Body of pancreas (tissue), 4 donors: Measurements from ENCODE around the gene WNT9B.

Source experiments
- CTCF ChIP-seq, 7 experiments: fragments of 450-650 bp in 4 of 7; fragments of 200-600 bp in 3 of 7; sonication (generic) in 3 of 7; IDR thresholded peaks; one replicate each; pipeline ENCODE4 v1.5.1; 2016 to 2019; ENCODE audit warnings: antibody characterized with exemption in 7 of 7
- POLR2A ChIP-seq, 3 donors: fragments of 450-650 bp; IDR thresholded peaks; one replicate each; pipeline ENCODE4 v1.6.1; 2016; ENCODE audit warnings: antibody characterized with exemption in 3 of 3, mild to moderate bottlenecking in 2 of 3

GRCh38 chr17:46872421-46872820 lies 21.0 kb downstream of the WNT9B start:
- TF ChIP-seq CTCF (IDR thresholded peaks at IDR 0.05) (no peak), POLR2A (IDR thresholded peaks at IDR 0.05) (no peak)
